ENCODE measurements around the gene FABP6. TPM values are rescaled to one million over a fixed set of nuclear protein-coding genes. Genes with fewer than 3 reads are reported as not detected.

FABP6 gene
- total RNA-seq, 1 experiment from 2014 or later = 5.7 TPM

- Histone ChIP-seq H3K4me1 (replicated peaks; ENCODE audit: insufficient read depth) (peaks cover 14% of the 10 kb centered on the region), H3K4me3 (no peak overlapping the region), H3K79me2 (ENCODE audit: low read depth) (no peaks in the 10 kb centered on the region), H3K36me3 (ENCODE audit: low read depth) (no peaks in the 10 kb centered on the region), H2AFZ (no peak overlapping the region), H3K4me2 (0 out of 2 replicates have a peak overlapping the region, but pooled peaks have one; percentile 39), H3K27ac (no peak overlapping the region), H4K20me1 (ENCODE audit: insufficient read depth) (no peaks in the 10 kb centered on the region), H3F3A (ENCODE audit: insufficient read depth, low read depth) (peaks cover 10% of the 10 kb centered on the region; the same call in 1 of the 2 replicates), H3K9me3 (ENCODE audit: insufficient read depth, low read depth) (no peaks in the 10 kb centered on the region), H3K27me3 (ENCODE audit: insufficient read depth, low read depth) (no peaks in the 10 kb centered on the region), H3K9me2 (ENCODE audit: insufficient read depth) (no peaks in the 10 kb centered on the region)
- TF ChIP-seq EZH2 (IDR thresholded peaks at IDR 0.05; ENCODE audit: low read depth) = no peak
- TF ChIP-seq CTCF (conservative IDR thresholded peaks at IDR 0.05) = no peak
- no peak for DNase-seq
- intact Hi-C loops (cut with micrococcal nuclease; ENCODE audit: unreplicated experiment) = no loop called here
- POLR2A ChIA-PET (ENCODE audit: unreplicated experiment) = no interaction called here
- no TSS peak for BruUV-seq (replicated peaks)
- CTCF ChIA-PET = no interaction called here
Observed at GRCh38 chr5:160210606-160211005, 18.7 kb upstream of the FABP6 start.

GRCh38 chr5:160211352-160211751, 18.0 kb upstream of the FABP6 start:
- no peaks in the 10 kb centered on the region for H3K9me3 ChIP-seq (ENCODE audit: insufficient read depth, low read depth)
- no peak overlapping the region for H2AFZ ChIP-seq
- no peak overlapping the region for H3K4me3 ChIP-seq
- TF ChIP-seq CTCF (conservative IDR thresholded peaks at IDR 0.05) (no peak), EZH2 (IDR thresholded peaks at IDR 0.05; ENCODE audit: low read depth) (no peak)
- H3K4me2 ChIP-seq = no peak overlapping the region
- ChIA-PET POLR2A (ENCODE audit: unreplicated experiment) (no interaction called here), CTCF (interaction anchor here (1.0 kb wide), 1 partner anchor 180 kb away, joined by 3 read pairs; no protein-coding TSS in a partner anchor)
- H3K36me3 ChIP-seq (ENCODE audit: low read depth) = no peaks in the 10 kb centered on the region
- DNase-seq = no peak
- H4K20me1 ChIP-seq (ENCODE audit: insufficient read depth) = no peaks in the 10 kb centered on the region
- peaks cover 10% of the 10 kb centered on the region; the same call in 1 of the 2 replicates for H3F3A ChIP-seq (ENCODE audit: insufficient read depth, low read depth)
- BruUV-seq (replicated peaks) = no TSS peak
- intact Hi-C loops (cut with micrococcal nuclease; ENCODE audit: unreplicated experiment) = no loop called here
- H3K4me1 ChIP-seq (replicated peaks; ENCODE audit: insufficient read depth) = peaks cover 14% of the 10 kb centered on the region
- H3K9me2 ChIP-seq (ENCODE audit: insufficient read depth) = no peaks in the 10 kb centered on the region
- no peak overlapping the region for H3K27ac ChIP-seq
- no peaks in the 10 kb centered on the region for H3K79me2 ChIP-seq (ENCODE audit: low read depth)
- H3K27me3 ChIP-seq (ENCODE audit: insufficient read depth, low read depth) = no peaks in the 10 kb centered on the region

GRCh38 chr5:160213537-160213936, 15.8 kb upstream of the FABP6 start:
- Histone ChIP-seq H2AFZ (no peak overlapping the region), H3K27me3 (ENCODE audit: insufficient read depth, low read depth) (no peaks in the 10 kb centered on the region), H3F3A (ENCODE audit: insufficient read depth, low read depth) (peaks cover 10% of the 10 kb centered on the region; the same call in 1 of the 2 replicates), H3K9me3 (ENCODE audit: insufficient read depth, low read depth) (no peaks in the 10 kb centered on the region), H3K36me3 (ENCODE audit: low read depth) (no peaks in the 10 kb centered on the region), H3K4me2 (no peak overlapping the region), H3K9me2 (ENCODE audit: insufficient read depth) (no peaks in the 10 kb centered on the region), H3K4me1 (replicated peaks; ENCODE audit: insufficient read depth) (peaks cover 14% of the 10 kb centered on the region), H4K20me1 (ENCODE audit: insufficient read depth) (no peaks in the 10 kb centered on the region), H3K79me2 (ENCODE audit: low read depth) (no peaks in the 10 kb centered on the region), H3K27ac (no peak overlapping the region), H3K4me3 (no peak overlapping the region)
- TF ChIP-seq CTCF (conservative IDR thresholded peaks at IDR 0.05) (no peak), EZH2 (IDR thresholded peaks at IDR 0.05; ENCODE audit: low read depth) (no peak)
- DNase-seq = no peak
- BruUV-seq (replicated peaks) = no TSS peak
- intact Hi-C loops (cut with micrococcal nuclease; ENCODE audit: unreplicated experiment) = no loop called here
- POLR2A ChIA-PET (ENCODE audit: unreplicated experiment) = interaction anchor here (0.5 to 0.6 kb wide), 2 partner anchors 54 to 146 kb away, joined by 4 to 5 read pairs; no protein-coding TSS in a partner anchor
- CTCF ChIA-PET = interaction anchor here (0.6 kb wide), 1 partner anchor 16 kb away, joined by 3 read pairs; no protein-coding TSS in a partner anchor

Measured in PC-9 (cell line).